NOMO-1 treated with dmso at 0.1 percent for 144 hours (cell line): ENCODE results near the gene SEZ6L2.
"Not testable (repeated sequence)": the region's sequence is repeated elsewhere in the genome, so short reads cannot be mapped to it uniquely, and the experiment has no call there.

Experiments
- DNase-seq: peaks from one replicate; lab custom pipeline; 2025; ENCODE audit not compliant: unreplicated experiment; lab: John Stamatoyannopoulos, UW

The SEZ6L2 gene

DNA sequence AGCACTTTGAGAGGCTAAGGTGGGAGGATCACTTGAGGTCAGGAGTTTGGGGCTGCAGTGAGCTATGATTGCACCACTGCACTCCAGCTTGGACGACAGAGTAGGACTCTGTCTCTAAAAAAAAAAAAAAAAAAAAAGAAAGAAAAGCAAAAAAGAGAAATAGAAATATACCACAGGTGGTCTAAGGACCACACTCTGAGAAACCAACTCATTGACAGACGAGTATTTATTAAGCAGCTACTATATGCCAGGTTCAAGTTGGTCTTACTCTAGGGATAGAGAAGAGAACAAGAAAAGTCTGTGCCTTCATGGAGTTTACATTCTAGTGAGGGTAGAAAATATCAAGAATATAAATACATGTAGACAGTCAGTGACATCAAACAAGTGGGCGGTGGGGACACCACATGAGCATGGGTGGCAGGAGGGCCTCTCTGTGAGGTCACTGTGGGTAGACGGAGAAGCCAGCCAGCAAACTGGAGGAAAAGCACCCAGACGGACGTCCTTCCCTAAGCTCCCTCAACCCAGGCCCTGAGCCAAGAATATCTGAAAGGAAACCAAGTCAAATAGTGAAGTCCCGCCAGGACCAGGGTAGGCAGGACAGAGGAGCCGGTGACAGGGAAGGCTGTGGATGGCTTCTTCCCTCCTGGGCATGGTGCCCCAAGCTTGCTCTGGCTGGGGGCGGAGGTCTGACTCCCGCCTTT, 41.1 kb downstream of the SEZ6L2 start:
- no peak for DNase-seq

DNA sequence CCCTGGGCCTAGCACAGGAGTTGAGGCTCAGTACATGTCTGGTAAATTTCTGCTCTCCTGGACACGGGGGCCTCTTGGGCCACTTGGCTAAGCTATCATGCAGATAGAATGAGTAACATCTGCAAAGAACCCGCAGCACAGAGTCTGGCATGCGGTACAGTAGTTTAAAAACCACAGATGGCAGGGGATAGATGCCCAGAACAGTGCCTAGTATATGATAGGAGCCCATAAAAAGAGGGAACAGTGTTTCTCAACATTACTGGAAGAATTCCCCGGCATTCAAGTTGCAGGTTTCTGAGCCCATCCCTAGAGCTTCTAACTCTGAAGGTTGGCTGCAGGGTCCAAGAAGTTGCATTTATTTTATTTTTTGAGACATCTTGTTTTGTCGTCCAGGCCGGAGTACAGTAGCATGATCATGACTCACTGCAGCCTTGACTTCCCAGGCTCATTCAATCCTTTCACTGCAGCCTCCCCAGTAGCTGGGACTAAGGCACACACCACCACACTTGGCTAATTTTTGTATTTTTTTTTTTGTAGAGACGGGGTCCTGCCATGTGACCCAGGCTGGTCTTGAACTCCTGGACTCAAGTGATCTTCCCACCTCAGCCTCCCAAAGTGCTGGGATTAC, 42.1 kb downstream of the SEZ6L2 start:
- DNase-seq, result no peak

DNA sequence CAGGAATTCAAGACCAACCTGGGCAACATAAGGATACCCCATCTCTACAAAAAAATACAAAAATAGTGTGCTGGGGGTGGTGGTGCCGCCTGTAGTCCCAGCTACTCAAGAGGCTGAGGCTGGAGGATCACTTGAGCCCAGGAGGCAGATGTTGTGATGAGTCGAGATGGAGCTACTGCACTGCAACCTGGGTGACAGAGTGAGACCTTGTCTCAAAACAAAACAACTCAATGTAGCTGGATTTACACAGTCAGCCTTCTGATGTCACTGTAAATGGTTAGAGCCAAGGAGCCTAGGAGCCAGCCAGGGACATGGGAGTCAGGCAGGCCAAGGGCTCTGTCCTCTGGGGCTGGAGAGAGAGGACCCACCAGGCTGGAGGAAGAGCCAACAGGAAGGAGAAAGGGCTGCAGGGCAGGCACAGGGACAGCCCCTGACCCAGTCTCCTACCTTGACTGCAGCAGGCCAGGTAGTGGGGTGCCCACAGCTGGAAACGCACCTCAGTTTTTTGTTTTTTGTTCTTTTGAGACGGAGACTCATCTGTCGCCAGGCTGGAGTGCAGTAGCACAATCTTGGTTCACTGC, 44.7 kb downstream of the SEZ6L2 start:
- no peak for DNase-seq

DNA sequence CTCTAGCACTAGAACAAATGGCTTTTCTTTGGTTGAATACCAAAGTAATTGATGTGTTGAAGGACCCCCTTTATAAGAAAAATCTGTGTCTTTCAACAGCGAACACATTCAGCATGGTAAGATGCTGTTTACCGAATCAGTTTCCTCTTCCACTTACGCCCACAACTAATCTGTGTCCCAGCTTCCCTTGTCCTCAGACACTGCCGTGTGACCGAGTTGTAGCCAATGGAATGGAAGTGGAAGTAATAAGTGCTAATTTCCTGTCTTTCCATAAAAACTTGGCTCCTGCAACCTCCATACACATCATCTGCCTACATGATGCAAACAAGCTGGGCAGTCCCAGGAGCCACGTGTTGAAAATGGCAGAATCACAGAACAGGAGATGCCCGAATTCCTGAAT, 46.7 kb downstream of the SEZ6L2 start:
- DNase-seq, result no peak

DNA sequence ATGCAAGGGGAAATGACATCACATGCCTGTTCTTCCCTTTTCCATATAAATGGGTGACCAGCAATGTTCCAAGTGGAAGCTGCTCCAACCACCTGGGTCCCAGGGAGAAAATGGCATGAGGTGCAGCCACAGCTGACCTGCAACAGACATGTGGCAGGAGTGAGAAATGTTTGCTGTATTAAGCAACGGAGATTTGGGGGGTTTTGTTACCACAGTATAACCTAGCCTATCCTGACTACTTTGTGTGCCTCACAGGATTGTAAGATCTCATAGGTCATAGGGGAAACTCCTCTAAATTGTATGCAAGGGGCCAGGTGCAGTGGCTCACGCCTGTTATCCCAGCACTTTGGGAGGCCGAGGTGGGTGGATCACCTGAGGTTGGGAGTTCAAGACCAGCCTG, 48.4 kb downstream of the SEZ6L2 start:
- DNase-seq, result no peak

DNA sequence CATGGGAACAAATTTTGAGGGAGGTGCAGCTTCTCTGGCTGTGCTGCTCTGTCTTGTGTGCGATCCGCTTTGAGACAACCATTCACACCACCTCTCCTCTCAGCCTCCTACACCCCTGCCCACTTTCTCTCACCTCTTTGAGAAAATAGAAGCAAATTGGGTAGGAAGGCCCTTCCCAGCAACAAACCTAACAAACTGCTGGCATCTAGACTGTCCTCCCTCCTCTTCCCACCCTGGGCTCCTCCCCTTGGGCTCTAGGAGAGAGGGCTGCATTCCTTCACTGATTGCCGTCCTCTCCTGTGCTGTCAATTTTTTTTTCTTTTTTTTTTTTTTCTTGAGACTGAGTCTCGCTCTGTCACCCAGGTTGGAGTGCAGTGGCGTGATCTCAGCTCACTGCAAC, 49.8 kb downstream of the SEZ6L2 start:
- no peak for DNase-seq

DNA sequence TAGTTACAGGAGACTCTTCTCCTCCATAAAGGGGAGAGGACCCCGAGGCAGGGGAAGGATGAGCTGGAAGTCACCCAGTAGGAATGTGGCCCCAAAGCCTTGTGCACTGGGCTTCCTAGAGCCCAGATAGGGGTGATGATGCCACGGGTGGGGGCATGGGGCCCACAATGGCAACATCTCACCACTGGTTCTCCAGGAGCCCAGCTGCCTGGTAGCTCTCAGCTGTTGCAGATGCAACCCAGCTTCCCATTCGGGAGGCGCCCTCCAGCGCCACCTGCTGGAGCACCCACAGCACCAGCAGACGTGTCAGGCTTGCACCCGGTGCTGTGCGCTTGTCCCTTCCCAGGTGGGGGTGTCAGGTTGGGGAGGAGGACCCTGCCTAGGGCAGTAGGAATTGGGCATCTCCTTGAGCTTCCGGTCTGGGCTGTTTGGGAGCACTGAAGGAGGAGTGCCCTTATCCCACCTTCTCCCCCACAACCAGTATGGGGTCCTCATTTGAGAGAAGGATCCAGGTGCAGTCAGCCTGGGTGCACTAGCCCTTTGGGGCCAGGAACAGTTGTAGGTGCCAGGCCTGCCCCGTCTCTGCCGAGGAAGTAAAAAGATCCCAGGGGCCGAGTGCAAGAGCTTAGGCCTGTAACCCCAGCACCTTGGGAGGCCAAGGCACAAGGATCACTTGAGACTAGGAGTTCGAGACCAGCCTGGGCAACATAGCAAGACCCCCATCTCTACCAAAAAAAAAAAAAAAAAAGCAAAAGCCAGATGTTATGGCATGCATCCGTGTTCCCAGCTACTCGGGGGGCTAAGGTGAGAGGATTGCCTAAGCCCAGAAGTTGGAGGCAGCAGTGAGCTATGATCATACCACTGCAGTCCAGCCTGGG, 50.7 kb downstream of the SEZ6L2 start:
- DNase-seq, result no peak

DNA sequence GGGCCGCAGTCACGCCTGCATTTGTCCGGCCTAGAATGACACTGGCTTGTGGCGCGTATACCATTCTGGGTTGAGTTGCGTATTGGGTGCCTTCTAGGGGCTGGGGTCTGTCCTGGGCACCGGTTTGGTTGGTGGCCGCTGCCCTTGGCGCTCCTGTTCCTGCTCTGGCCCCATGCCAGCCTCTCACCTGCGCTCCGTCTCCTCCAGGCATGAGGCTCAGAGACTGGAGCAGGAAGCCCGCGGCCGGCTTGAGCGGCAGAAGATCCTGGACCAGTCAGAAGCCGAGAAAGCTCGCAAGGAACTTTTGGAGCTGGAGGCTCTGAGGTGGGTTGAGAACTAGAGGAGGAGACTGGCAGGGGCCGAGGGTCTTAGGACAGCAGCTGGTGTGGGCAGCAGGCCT, 53.7 kb downstream of the SEZ6L2 start:
- DNase-seq, result no peak

DNA sequence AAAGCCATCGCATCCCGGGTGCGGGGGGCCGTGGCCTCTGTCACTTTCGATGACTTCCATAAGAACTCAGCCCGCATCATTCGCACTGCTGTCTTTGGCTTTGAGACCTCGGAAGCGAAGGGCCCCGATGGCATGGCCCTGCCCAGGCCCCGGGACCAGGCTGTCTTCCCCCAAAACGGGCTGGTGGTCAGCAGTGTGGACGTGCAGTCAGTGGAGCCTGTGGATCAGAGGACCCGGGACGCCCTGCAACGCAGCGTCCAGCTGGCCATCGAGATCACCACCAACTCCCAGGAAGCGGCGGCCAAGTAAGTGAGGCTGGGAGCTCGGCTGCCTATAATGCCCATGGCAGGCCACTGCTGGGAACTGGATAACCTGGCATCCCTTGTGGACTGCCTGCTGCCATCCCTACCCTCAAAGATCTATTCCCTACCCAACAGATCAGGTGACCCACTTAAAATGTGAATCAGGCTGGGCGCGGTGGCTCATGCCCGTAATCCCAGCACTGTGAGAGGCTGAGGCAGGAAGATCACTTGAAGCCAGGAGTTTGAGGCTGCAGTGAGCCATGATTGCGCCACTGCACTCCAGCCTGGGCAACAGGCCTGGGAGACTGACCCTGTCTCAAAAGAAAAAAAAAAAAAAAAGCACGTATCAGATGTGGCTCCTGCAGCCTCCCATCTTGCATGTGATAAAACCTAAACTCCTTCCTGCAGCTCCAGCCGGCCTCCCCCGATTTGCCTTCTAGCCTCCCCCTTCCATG, 54.6 kb downstream of the SEZ6L2 start:
- no peak for DNase-seq

DNA sequence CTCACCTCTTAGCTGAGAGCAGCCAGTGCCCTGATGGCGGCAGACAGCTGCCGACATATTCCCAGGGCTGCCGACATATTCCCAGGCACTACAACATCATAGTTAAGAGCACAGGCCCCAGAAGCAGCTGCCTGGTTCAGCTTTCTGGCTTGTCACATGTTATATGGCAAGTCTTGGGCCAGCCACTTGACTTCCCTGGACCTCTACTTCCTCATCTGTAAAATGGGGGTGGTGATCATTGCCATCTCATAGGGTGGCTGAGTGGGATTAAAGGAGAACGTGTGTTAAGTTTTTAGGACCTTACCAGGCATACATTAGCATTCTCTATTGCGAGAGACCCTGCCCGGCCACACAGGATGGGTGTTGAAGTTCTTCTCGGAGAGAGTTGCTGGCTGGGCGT, 55.4 kb downstream of the SEZ6L2 start:
- no peak for DNase-seq

DNA sequence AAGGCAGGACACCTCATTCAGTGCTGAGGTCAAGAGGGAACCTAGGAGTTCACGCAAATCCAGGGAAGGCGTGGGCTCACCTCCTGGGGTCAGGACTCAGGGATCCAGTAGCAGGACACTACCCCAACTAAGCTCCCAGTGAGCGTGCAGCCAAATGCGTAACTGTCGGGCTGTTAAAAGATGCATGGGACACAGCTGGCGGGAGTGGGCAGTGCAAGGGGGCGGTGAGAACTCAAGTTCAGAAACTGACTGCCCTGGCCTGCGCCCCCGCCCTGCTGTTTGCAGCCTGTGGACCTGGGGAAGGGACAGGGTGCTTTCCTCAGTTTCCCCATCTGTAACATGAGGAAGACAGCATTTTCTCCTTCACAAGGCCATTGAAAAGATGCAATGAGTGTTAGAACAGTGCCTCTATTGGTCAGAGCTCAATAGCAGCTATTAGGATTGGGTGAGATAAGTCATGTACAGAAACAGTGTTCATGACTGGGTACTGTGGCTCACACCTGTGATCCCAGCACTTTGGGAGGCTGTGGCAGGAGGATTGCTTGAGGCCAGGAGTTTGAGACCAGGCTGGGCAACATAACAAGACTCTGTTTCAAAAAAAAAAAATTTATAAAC, 56.5 kb downstream of the SEZ6L2 start:
- DNase-seq, result no peak

DNA sequence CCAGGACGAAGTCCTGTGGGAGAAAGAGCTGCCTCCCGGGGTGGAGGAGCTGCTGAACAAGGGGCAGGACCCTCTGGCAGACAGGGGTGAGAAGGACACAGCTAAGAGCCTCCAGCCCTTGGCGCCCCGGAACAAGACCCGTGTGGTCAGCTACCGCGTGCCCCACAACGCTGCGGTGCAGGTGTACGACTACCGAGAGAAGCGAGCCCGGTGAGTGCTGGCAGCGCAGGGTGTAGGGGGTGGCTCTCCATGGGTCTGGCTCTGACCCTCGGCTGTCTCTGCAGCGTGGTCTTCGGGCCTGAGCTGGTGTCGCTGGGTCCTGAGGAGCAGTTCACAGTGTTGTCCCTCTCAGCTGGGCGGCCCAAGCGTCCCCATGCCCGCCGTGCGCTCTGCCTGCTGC, 57.7 kb downstream of the SEZ6L2 start:
- no peak for DNase-seq

DNA sequence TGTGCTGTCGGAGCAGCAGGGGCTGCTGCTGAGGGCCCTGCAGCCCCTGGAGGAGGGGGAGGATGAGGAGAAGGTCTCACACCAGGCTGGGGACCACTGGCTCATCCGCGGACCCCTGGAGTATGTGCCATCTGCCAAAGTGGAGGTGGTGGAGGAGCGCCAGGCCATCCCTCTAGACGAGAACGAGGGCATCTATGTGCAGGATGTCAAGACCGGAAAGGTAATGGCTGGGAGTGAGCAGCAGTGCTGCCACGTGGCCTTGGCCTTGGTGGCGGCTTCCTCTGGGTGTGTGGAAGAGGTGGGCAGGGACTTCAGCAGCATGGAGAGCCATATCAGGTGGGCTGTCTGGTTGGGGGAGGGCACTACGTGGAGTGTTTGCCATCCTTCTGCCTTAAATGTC, 59.1 kb downstream of the SEZ6L2 start:
- no peak for DNase-seq

DNA sequence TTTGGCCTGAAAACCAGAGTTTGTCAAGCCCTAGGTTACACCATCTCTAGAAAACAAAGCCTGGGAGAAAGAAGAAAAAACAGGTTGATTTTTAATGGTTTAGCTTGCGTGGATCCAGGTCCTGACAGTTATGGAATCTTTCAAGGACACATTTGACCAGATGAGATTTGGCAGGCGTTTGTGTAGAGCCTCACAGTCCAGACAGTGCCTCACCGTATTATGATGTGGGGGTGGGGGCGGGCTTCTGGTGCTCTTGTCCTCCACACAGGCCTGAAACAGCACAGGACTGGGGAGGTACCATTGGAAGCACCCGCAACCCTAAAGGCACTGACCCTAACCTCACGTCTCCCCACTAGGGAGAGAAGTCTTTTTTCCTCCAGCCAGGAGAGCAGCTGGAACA, 59.5 kb downstream of the SEZ6L2 start:
- no peak for DNase-seq

DNA sequence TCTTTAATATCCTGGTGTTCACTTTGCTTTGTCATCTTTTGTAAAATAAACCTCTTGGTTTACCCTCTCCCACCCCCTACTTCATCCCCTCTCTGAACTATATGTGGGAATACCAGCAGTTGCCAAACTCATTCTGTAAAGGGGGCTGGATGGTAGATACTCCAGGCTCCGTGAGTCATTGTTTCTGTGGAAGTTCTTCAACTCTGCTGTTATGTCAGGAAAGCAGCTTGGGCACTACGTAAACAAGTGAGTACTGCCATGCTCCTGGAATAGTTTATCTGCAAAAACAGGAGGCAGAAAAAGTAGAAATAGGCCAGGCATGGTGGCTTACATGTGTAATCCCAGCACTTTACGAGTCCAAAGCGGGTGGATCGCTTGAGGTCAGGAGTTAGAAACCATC, 61.5 kb downstream of the SEZ6L2 start:
- no peak for DNase-seq

DNA sequence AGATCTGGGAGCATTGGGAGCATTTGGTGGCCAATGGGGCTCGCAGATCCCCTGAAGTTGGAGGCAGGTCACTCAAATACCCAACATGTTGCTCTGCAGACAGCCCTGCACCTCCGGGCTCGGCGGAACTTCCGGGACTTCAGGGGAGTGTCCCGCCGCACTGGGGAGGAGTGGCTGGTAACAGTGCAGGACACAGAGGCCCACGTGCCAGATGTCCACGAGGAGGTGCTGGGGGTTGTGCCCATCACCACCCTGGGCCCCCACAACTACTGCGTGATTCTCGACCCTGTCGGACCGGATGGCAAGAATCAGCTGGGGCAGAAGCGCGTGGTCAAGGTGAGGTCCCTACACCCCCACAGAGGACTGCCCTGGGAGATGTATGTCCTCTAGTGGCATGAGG, 62.7 kb downstream of the SEZ6L2 start:
- no peak for DNase-seq

DNA sequence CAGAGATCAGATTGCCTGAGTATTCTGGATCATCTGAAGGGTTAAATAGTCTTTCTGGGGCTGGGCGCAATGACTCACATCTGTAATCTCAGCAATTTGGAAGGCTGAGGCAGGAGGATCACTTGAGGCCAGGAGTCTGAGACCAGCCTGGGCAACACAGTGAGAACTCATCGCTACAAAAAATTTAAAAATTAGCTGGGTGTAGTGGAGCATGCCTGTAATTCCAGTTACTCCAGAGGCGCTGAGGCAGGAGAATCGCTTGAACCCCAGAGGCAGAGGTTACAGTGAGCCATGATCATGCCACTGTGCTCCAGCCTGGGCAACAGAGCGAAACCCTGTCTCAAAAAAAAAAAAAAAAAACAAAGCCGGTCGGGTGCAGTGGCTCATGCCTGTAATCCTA, 63.4 kb downstream of the SEZ6L2 start:
- DNase-seq, result no peak

DNA sequence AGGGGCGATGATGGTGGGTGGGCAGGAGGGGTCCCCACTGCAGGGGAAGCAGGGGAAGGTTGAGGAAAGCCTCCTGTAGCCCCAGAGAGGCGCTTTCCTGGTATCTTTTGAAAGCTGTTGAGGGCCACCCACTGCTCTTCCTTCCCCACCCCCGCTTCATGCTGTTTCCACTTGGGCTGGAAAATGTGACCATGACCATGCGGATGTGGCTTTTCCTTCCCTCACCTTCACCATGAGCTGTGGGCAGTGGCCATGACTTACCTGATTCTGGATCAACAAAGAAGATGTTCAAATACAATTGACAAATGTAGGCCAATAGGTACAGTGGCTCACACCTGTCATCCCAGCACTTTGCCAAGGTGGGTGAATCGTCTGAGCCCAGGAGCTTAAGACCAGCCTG, 65.3 kb downstream of the SEZ6L2 start:
- DNase-seq, result no peak

DNA sequence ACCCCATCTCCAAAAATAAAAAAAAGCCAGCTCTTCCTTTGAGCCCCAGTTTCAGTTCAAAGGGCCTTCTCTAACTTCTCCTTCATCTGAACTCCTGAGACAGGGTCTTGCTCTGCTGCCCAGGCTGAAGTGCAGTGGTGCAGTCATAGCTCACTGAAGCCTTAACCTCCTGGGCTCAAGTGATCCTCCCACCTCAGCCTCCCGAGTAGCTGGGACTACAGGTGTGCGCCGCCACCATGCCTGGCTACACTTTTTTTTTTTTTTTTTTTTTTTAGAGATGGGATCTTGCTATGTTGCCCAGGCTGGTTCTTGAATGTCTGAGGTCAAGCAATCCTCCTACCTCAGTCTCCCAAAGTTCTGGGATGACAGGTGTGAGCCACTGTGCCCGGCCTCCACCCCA, 66.1 kb downstream of the SEZ6L2 start:
- not testable (repeated sequence) for DNase-seq

DNA sequence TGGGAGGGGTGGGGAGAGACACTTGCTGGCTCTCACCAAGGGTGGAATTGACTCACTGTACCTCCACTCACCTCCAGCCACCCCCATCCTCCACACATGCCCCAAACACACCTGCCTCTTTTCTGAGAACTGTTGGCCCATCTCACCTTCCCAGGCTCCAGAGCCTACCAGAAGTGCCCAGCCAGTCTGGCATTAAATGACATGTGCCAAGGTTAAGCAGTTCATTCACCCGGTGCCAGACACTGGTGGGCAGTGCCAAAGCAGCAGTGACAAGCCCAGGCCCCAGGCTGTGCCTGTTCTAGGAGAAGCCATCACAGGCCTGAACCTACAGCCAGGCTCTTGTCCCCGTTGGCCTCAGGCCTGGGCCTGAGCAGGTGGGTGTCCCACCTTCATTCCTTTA, 67.9 kb downstream of the SEZ6L2 start:
- no peak for DNase-seq

DNA sequence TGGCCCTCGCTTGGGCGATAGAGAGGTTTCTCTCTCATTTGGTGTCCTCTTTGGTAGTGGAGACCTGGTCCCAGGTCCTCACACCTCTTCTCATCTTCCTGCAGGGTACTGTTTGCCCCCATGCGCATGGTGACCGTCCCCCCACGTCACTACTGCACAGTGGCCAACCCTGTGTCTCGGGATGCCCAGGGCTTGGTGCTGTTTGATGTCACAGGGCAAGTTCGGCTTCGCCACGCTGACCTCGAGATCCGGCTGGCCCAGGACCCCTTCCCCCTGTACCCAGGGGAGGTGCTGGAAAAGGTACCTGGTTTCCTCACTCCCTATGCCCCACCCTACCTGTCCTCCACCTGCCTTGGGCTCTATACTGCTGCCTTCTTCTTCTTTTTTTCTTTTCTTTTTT, 68.6 kb downstream of the SEZ6L2 start:
- no peak for DNase-seq
